Measurements from ENCODE around the gene TMEM273.

TMEM273 gene

GRCh38 chr10:49166484-49167400 is 21.4 kb downstream of the TMEM273 start:
- in situ Hi-C loops (cut with MboI; ENCODE audit: low sequenced_read_pairs): loop anchor here (25.0 kb wide), 2 partner anchors 504 to 629 kb away; no protein-coding TSS in a partner anchor

DNA sequence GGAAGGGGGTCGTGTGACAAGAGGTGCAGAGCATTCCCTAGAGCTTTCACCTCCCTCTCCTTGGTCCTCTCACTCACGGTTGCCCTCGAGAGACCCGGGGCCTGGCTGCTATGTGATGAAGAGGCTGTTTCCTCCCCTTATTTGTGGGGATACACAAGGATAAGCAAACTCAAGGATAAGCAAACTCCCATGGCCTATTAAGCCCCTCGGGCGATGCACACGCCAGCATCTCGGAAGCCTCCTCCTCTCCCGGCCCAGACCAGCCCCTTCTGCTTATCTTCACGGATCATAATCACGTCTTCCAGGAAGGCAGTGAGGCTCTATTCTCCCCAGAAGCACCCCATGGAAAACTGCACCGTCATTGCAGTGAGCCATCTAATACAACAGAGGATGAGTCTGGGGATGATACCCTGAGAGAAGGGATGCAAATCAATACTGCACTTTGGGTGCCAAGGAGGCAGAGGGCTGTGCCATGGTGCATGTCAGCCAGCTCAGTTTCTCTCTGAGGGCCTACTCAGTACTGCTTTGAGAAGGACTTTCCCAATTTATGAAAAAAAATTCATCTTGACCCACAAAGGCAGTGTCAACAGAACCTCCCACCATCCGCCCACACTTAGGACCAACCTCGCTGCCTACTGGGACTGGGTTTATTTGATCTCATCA is 22.2 kb downstream of the TMEM273 start:
- in situ Hi-C loops (cut with MboI; ENCODE audit: low sequenced_read_pairs): loop anchor here (25.0 kb wide), 2 partner anchors 504 to 629 kb away; no protein-coding TSS in a partner anchor

- in situ Hi-C loops (cut with MboI; ENCODE audit: low sequenced_read_pairs): loop anchor here (25.0 kb wide), 2 partner anchors 503 to 628 kb away; no protein-coding TSS in a partner anchor
Measured at GRCh38 chr10:49165259-49165658, 22.9 kb downstream of the TMEM273 start.

- in situ Hi-C loops (cut with MboI; ENCODE audit: low sequenced_read_pairs): loop anchor here (25.0 kb wide), 2 partner anchors 502 to 627 kb away; no protein-coding TSS in a partner anchor
Measured at GRCh38 chr10:49164559-49165188, 23.5 kb downstream of the TMEM273 start.

- in situ Hi-C loops (cut with MboI; ENCODE audit: low sequenced_read_pairs): loop anchor here (25.0 kb wide), 2 partner anchors 501 to 626 kb away; no protein-coding TSS in a partner anchor
Measured at GRCh38 chr10:49163741-49164140, 24.4 kb downstream of the TMEM273 start.

DNA sequence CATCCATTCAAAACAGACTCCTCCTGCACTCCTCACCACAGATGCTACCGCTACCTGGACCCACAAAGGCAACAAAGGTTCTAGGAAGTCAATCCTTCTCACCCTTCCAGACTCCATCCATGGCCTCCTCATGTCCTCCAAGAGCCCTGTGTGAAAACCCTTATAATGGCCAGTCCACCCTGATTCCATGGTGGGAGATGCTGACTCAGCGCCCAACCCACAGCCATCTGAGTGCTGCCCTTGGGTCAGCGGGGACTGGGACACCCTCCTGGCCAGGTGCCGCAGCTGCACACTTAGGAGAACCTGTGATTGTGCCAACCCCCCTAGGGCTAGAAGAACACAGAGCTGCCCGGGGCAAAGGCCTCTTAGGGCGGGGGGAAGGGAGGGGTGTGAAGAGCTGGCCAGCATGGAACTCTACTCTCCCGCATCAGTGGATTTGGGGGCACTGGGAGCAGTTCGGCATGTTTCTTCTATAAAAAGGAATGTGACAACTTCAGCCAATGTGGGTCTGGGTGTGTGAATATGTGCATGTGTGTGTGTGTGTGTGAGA is 25.4 kb downstream of the TMEM273 start:
- in situ Hi-C loops (cut with MboI; ENCODE audit: low sequenced_read_pairs): loop anchor here (25.0 kb wide), 2 partner anchors 501 to 626 kb away; no protein-coding TSS in a partner anchor

GRCh38 chr10:49162063-49162462 is 26.1 kb downstream of the TMEM273 start:
- in situ Hi-C loops (cut with MboI; ENCODE audit: low sequenced_read_pairs): loop anchor here (25.0 kb wide), 2 partner anchors 500 to 625 kb away; no protein-coding TSS in a partner anchor

- in situ Hi-C loops (cut with MboI; ENCODE audit: low sequenced_read_pairs): loop anchor here (25.0 kb wide), 2 partner anchors 499 to 624 kb away; no protein-coding TSS in a partner anchor
Measured at GRCh38 chr10:49161411-49161997, 26.7 kb downstream of the TMEM273 start.

DNA sequence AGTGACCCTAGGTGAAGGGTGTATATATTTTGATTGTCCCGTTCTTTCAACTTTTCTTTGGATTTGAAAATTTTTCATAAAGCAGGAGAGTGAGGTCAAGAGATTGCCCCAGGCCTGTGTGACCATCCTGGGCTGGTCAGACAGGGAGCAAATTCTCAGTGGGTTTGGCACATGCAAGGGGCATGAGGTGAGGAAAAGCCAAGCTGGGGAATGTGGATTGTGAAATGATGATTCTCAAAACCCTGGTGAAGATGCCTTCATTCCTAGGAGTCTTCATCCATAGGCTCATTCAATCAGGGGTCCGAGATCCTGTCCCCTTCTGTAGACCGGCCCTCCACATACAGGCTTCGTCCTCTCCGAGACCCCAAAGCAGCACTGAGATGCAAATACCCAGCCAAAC is 27.4 kb downstream of the TMEM273 start:
- in situ Hi-C loops (cut with MboI; ENCODE audit: low sequenced_read_pairs): loop anchor here (25.0 kb wide), 2 partner anchors 499 to 624 kb away; no protein-coding TSS in a partner anchor

DNA sequence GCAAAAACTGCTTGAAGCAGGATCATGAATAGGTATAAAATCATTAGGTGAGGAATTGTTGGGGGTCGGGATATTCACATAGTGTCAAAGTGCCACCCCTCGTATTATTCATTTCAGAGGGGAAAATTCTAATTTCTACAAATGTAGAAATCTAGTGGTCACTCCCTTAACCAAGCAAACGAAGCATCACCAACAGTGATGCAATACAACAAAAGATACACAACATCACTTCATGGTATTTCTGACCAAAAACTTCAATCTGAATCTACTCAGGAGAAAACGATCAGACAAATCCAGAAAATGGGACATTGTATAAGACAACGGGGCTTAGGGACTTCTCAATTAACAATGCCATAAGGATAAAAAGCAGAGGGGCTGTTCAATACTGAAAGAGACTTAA is 28.1 kb downstream of the TMEM273 start:
- in situ Hi-C loops (cut with MboI; ENCODE audit: low sequenced_read_pairs): loop anchor here (25.0 kb wide), 2 partner anchors 498 to 623 kb away; no protein-coding TSS in a partner anchor

GRCh38 chr10:49158915-49159314 is 29.3 kb downstream of the TMEM273 start:
- in situ Hi-C loops (cut with MboI; ENCODE audit: low sequenced_read_pairs): loop anchor here (25.0 kb wide), 2 partner anchors 497 to 622 kb away; no protein-coding TSS in a partner anchor

DNA sequence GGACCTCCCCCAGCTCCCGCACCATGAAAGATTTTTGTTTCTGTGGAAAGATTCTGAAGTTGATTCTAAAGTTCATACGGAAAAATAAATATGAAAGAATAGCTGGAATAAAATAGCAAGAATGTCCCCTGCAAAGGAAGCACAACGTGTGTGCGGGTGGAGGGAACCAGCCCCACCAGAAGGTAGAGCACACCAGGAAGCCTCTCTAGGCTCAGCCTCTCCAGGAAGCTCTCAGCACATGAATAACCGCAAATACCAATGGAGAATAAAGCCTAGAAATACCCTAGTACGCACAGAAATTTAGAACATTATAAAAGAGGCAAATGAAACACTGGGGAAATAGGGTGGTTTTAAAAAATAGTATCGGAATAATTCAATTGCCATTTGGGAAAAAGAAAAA is 29.8 kb downstream of the TMEM273 start:
- in situ Hi-C loops (cut with MboI; ENCODE audit: low sequenced_read_pairs): loop anchor here (25.0 kb wide), 2 partner anchors 496 to 621 kb away; no protein-coding TSS in a partner anchor

DNA sequence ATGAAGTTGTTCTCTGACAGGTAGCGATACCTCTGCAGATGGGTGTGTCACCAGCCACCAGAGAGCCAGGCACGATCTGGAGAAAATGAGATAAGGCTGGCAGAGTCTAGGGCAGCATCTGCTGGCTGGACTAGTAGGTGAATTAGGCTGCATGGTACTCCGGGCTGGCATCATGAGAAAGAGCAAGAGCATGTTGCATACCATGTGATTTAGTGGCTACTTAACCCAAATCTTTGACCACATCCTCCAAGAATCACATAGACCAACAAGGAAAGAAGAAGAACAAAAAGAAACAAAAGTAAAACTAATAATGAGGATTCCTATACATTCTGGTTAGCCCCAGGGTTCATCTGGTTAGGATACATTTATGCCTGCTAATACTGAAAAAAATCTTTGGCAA is 31.0 kb downstream of the TMEM273 start:
- in situ Hi-C loops (cut with MboI; ENCODE audit: low sequenced_read_pairs): loop anchor here (25.0 kb wide), 2 partner anchors 495 to 620 kb away; no protein-coding TSS in a partner anchor

GRCh38 chr10:49154641-49155040 is 33.5 kb downstream of the TMEM273 start:
- in situ Hi-C loops (cut with MboI; ENCODE audit: low sequenced_read_pairs): loop anchor here (25.0 kb wide), 2 partner anchors 492 to 617 kb away; no protein-coding TSS in a partner anchor

DNA sequence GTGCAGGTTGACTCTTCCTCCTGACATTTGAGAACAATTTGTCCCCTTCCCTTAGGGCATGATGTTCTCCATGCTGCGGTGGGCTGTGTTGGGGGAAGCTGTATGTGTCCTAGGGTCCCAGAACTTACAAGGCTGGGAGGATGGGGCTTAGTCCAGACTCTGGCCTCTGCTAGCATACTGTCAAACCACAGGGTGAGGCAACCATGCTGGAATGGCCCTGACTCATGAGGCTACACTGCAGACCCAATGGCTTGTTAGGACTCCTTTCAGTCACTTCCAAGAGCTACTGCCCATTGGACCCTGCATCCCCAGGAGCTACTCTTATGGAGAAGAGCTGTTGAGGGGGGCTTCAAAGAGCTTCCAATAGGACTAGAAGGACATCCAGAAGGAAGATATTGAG is 34.2 kb downstream of the TMEM273 start:
- in situ Hi-C loops (cut with MboI; ENCODE audit: low sequenced_read_pairs): loop anchor here (25.0 kb wide), 2 partner anchors 492 to 617 kb away; no protein-coding TSS in a partner anchor

DNA sequence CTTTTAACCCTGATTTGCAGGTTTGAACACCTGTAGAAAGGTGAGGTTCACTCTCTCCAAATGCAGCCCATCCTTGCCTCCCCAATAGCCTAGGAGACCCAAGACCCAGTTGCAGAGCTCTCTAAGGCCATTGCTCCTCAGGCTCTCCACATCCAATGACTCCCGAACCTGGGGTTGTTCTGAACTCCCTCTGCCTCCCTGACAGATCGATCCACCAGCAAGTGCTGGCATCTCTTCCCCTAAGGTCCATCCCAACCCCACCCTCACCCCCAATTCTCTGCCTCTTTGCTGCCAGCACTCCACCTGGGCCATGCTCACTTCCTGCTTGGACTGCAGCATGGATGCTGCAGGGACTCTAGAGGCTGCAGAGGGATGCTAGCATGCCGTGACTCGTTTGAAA is 35.1 kb downstream of the TMEM273 start:
- in situ Hi-C loops (cut with MboI; ENCODE audit: low sequenced_read_pairs): loop anchor here (25.0 kb wide), 2 partner anchors 491 to 616 kb away; no protein-coding TSS in a partner anchor

GRCh38 chr10:49152663-49153062 is 35.5 kb downstream of the TMEM273 start:
- in situ Hi-C loops (cut with MboI; ENCODE audit: low sequenced_read_pairs): loop anchor here (25.0 kb wide), 2 partner anchors 490 to 615 kb away; no protein-coding TSS in a partner anchor

DNA sequence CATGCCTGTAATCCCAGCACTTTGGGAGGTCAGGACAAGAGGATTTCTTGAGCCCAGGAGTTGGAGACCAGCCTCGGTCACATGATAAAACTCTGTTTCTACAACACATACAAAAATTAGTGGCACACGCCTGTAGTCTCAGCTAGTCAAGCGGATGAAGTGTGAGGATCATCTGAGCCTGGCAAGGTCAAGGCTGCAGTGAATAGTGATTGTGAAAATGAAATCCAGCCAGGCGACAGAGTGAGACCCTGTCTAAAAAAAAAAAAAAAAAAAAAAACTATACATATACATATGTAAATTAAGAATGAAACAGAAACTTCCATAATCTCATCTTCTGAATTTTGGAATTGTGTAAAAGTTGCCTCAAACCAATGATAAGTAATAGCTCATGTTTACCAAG is 36.2 kb downstream of the TMEM273 start:
- in situ Hi-C loops (cut with MboI; ENCODE audit: low sequenced_read_pairs): loop anchor here (25.0 kb wide), 2 partner anchors 490 to 615 kb away; no protein-coding TSS in a partner anchor

DNA sequence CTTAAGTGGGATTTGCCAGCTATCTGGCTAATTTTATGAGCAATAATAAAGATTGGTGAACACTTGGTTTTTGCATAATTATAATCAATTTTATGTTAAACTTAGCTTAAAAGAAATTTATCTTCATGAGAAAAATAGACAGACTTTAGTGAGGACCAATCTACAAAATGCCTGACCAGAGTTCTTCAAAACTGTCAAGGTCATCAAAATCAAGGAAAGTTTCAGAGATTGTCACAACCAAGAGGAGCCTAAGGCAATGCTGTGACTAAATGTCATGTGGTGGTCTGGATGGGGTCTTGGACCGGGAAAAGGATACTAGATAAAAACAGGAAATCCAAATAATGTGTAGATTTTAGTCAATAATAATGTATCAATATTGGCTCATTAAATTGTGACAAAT is 36.7 kb downstream of the TMEM273 start:
- in situ Hi-C loops (cut with MboI; ENCODE audit: low sequenced_read_pairs): loop anchor here (25.0 kb wide), 2 partner anchors 489 to 614 kb away; no protein-coding TSS in a partner anchor
